ENCODE measurements around the gene CLPTM1.

Gene CLPTM1

DNA sequence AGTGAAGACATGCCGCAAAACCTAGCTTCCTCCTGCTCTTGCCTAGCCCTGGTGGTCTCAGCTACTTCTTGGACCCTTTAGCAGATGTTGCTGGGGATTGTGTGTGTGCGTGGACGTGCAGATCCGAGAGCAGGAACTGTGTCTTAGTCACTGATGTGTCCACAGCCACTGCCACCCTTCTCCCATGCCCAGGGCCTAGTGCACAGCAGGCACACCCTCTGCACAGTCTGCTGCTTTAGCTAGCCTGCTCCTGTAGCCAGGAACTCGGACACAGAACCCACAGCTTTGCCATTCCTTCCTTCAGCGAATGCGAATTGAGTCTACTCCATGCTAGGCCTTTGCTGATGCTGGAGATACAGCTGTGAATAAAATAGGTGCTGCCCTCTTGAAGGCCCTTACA, 2.3 kb downstream of the CLPTM1 start:
- no peak for DNase-seq (ENCODE audit: low spot score)
- TF ChIP-seq CTCF (IDR thresholded peaks at IDR 0.05; ENCODE audit: extremely low read depth, insufficient read depth, missing control alignments) = no peak

DNA sequence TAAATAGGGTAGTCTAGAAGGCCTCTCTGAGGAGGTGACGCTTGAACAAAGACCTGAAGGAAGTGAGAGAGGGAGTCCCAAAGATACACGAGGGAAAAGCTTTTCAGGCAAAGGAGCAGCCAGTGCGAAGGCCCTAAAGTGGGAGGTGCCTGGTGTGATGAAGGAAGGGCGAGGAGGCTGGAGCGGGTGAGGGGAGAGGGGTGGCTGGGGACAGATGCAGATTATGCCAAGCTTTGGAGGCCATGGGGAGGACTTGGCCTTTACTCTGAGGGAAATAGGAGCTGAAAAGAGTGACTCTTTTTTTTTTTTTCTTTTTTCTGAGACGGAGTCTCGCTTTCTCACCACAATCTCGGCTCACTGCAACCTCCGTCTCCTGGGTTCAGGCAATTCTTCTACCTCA, 2.9 kb downstream of the CLPTM1 start:
- no peak for TF ChIP-seq CTCF (IDR thresholded peaks at IDR 0.05; ENCODE audit: extremely low read depth, insufficient read depth, missing control alignments)
- no peak for DNase-seq (ENCODE audit: low spot score)
- in situ Hi-C loops (cut with MboI; ENCODE audit: low pct_unique_long_range_greater_than_20kb, low sequenced_read_pairs, unreplicated experiment) = no loop called here

More for the DNA sequence above, 2.3 kb downstream of the CLPTM1 start:
- in situ Hi-C loops (cut with MboI; ENCODE audit: low pct_unique_long_range_greater_than_20kb, low sequenced_read_pairs, unreplicated experiment) = no loop called here

- TF ChIP-seq CTCF (IDR thresholded peaks at IDR 0.05; ENCODE audit: extremely low read depth, insufficient read depth, missing control alignments) = no peak
- no peak for DNase-seq (ENCODE audit: low spot score)
- in situ Hi-C loops (cut with MboI; ENCODE audit: low pct_unique_long_range_greater_than_20kb, low sequenced_read_pairs, unreplicated experiment) = no loop called here
Observed at GRCh38 chr19:44959691-44960090, 4.5 kb downstream of the CLPTM1 start.

DNA sequence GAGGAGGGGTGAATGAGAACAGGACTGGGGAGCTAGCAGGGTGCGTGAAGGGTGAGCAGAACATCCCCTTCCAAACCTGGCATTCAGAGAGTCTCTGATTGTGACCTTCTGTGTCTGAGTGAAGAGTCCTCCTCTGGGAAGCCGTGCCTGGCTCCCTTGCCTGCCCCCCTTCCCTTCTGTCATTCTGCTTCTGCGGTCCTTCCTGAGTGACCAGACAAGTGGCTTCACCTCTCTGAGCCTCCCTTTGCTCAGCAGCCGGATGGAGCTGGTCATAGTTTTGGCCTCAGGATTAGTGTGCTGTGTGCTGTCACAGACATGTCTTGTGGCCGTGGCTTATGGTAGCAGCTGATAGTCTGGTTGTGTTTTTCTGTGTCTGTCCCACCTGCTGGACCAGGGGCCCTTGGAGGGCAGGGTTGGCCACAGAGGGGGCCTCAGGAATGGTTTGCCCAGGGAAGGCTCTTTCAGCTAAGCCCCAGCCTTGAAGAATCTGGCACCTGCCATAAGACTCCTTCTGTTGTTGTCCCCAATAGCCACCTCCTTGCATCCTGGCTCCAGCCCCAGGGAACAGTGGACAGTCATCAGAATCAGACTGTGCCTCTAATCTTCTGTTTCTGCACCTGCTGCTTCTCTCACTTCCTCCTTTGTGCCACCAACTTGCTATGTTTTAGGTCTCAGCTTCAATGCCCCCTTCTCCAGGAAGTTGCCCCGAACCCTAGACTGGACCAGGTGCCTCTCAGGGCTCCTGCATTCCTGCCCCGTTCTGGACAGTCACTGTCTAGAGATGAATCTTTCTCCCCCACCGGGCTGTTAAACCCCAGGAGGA, 5.9 kb downstream of the CLPTM1 start:
- no peak for TF ChIP-seq CTCF (IDR thresholded peaks at IDR 0.05; ENCODE audit: extremely low read depth, insufficient read depth, missing control alignments)
- in situ Hi-C loops (cut with MboI; ENCODE audit: low pct_unique_long_range_greater_than_20kb, low sequenced_read_pairs, unreplicated experiment) = no loop called here
- DNase-seq (ENCODE audit: low spot score) = no peak

- DNase-seq (ENCODE audit: low spot score) = no peak
- in situ Hi-C loops (cut with MboI; ENCODE audit: low pct_unique_long_range_greater_than_20kb, low sequenced_read_pairs, unreplicated experiment) = no loop called here
- no peak for TF ChIP-seq CTCF (IDR thresholded peaks at IDR 0.05; ENCODE audit: extremely low read depth, insufficient read depth, missing control alignments)
Observed at GRCh38 chr19:44961821-44962220, 6.6 kb downstream of the CLPTM1 start.

GRCh38 chr19:44968118-44968517, 12.9 kb downstream of the CLPTM1 start:
- in situ Hi-C loops (cut with MboI; ENCODE audit: low pct_unique_long_range_greater_than_20kb, low sequenced_read_pairs, unreplicated experiment) = no loop called here
- no peak for TF ChIP-seq CTCF (IDR thresholded peaks at IDR 0.05; ENCODE audit: extremely low read depth, insufficient read depth, missing control alignments)
- no peak for DNase-seq (ENCODE audit: low spot score)
